Fibroblast of skin of right biceps (primary cell): Measurements from ENCODE around the gene TSEN34.
"Not testable (repeated sequence)": the region's sequence is repeated elsewhere in the genome, so short reads cannot be mapped to it uniquely, and the experiment has no call there.

Source experiments
- DNase-seq: peaks from one replicate; pipeline ENCODE4 v3.0.0-alpha.2; 2013

TSEN34 gene

GRCh38 chr19:54209811-54210494 is 18.8 kb downstream of the TSEN34 start:
- peak; percentile 97 for DNase-seq

- DNase-seq, result no peak
These were observed 20.1 kb downstream of the TSEN34 start for GRCh38 chr19:54211235-54211634.

- DNase-seq, result not testable (repeated sequence)
These were observed 23.1 kb downstream of the TSEN34 start for GRCh38 chr19:54214217-54214616.

- DNase-seq, result not testable (repeated sequence)
These were observed 23.6 kb downstream of the TSEN34 start for GRCh38 chr19:54214734-54215133.

- DNase-seq, result no peak
These were observed 25.8 kb downstream of the TSEN34 start for GRCh38 chr19:54216869-54217268.

GRCh38 chr19:54217517-54218247 is 26.6 kb downstream of the TSEN34 start:
- DNase-seq, result not testable (repeated sequence)

GRCh38 chr19:54218259-54218658 is 27.2 kb downstream of the TSEN34 start:
- no peak for DNase-seq

GRCh38 chr19:54218960-54219661 is 28.0 kb downstream of the TSEN34 start:
- no peak for DNase-seq

GRCh38 chr19:54219702-54220101 is 28.6 kb downstream of the TSEN34 start:
- DNase-seq, result not testable (repeated sequence)

GRCh38 chr19:54221947-54222346 is 30.8 kb downstream of the TSEN34 start:
- not testable (repeated sequence) for DNase-seq

- not testable (repeated sequence) for DNase-seq
These were observed 31.6 kb downstream of the TSEN34 start, which contains the start of gene LILRB3 for GRCh38 chr19:54222474-54223276. LILRB3 (minus strand) TSS chr19:54223007; CDS start chr19:54222976, 31 bp downstream.

GRCh38 chr19:54223277-54223936 is 32.3 kb downstream of the TSEN34 start:
- DNase-seq, result not testable (repeated sequence)

- DNase-seq, result not testable (repeated sequence)
These were observed 32.8 kb downstream of the TSEN34 start for GRCh38 chr19:54223937-54224281.

- not testable (repeated sequence) for DNase-seq
These were observed 33.5 kb downstream of the TSEN34 start for GRCh38 chr19:54224619-54225018.

- no peak for DNase-seq
These were observed 38.0 kb downstream of the TSEN34 start for GRCh38 chr19:54229146-54229545.

GRCh38 chr19:54230031-54230430 is 38.9 kb downstream of the TSEN34 start:
- no peak for DNase-seq

GRCh38 chr19:54231077-54231931 is 40.2 kb downstream of the TSEN34 start:
- peak; percentile 70 for DNase-seq

GRCh38 chr19:54233941-54234340 is 42.8 kb downstream of the TSEN34 start:
- no peak for DNase-seq

GRCh38 chr19:54239491-54240371 is 48.6 kb downstream of the TSEN34 start:
- not testable (repeated sequence) for DNase-seq
